H1 (cell line): Measurements from ENCODE around the gene RRP9. TPM values are rescaled to one million over a fixed set of nuclear protein-coding genes. Genes with fewer than 3 reads are reported as not detected.

Experiments used
- CTCF ChIA-PET: fragments of 300-600 bp; sonication (Branson Sonifier 250); formaldehyde crosslinking; loops from one replicate; lab custom pipeline; 2021; ENCODE audit not compliant: partially characterized antibody; lab: Charles Lee
- POLR2A ChIA-PET: fragments of 300-600 bp; sonication (Branson Sonifier 250); formaldehyde crosslinking; loops from one replicate; lab custom pipeline; 2021; ENCODE audit warnings: inconsistent platforms; ENCODE audit not compliant: partially characterized antibody; lab: Charles Lee
- DNase-seq, 2 experiments: peaks; one replicate each; pipeline versions ENCODE4 v3.0.0 to v3.0.0-alpha.2; 2010 to 2022; ENCODE audit warnings: low spot score in 2 of 2, low read depth in 1 of 2, mixed read lengths in 1 of 2
- FAIRE-seq: peaks from 2 replicates; lab custom pipeline; 2011; peaks lifted over from hg19 to GRCh38; lab: Jason Lieb, UNC
- H2AFZ ChIP-seq: 2 replicates; pipeline ENCODE4 v1.8.1; 2012; ENCODE audit warnings: low read length, inconsistent platforms
- H2AK5ac ChIP-seq: 2 replicates; pipeline ENCODE4 v1.6.1; 2013; ENCODE audit warnings: low read depth, low read length
- H2BK120ac ChIP-seq: replicated peaks from 2 replicates; pipeline ENCODE3; 2013; ENCODE audit warnings: low read depth, low read length, inconsistent platforms
- H2BK12ac ChIP-seq: 2 replicates; pipeline ENCODE4 v1.6.1; 2013; ENCODE audit warnings: low read depth, low read length
- H2BK15ac ChIP-seq: 2 replicates; pipeline ENCODE4 v1.6.1; 2013; ENCODE audit warnings: low read length
- H2BK20ac ChIP-seq: 2 replicates; pipeline ENCODE4 v1.6.1; 2013; ENCODE audit warnings: low read length
- H2BK5ac ChIP-seq: 2 replicates; pipeline ENCODE4 v1.6.1; 2013; ENCODE audit warnings: low read depth, low read length
- H3K14ac ChIP-seq: 2 replicates; pipeline ENCODE4 v1.6.1; 2013; ENCODE audit warnings: inconsistent platforms; ENCODE audit not compliant: insufficient read length
- H3K18ac ChIP-seq: 2 replicates; pipeline ENCODE4 v1.6.1; 2013; ENCODE audit warnings: low read length; ENCODE audit errors: extremely low read depth
- H3K23ac ChIP-seq: 2 replicates; pipeline ENCODE4 v1.6.1; 2013; ENCODE audit warnings: inconsistent platforms; ENCODE audit not compliant: insufficient read length
- H3K23me2 ChIP-seq: 2 replicates; pipeline ENCODE4 v1.6.1; 2013; ENCODE audit warnings: low read depth, low read length
- H3K27ac ChIP-seq: 2 replicates; pipeline ENCODE4 v1.6.1; 2011; ENCODE audit warnings: low read depth, low read length, inconsistent platforms
- H3K27me3 ChIP-seq, 4 experiments: replicated peaks in 1 of 4; 1 replicate in 1 of 4; 2 replicates in 3 of 4; pipeline versions ENCODE4 v1.6.1 to v1.8.1; 2011 to 2013; ENCODE audit warnings: low read length in 3 of 4, mild to moderate bottlenecking in 3 of 4, inconsistent platforms in 2 of 4, mixed read lengths in 2 of 4, moderate library complexity in 1 of 4; ENCODE audit not compliant: control insufficient read depth in 3 of 4, insufficient read depth in 3 of 4; ENCODE audit errors: extremely low read depth in 1 of 4
- H3K36me3 ChIP-seq, 4 experiments: 2 replicates each; pipeline versions ENCODE4 v1.6.1 to v1.8.1; 2011 to 2013; ENCODE audit warnings: mild to moderate bottlenecking in 4 of 4, low read length in 3 of 4, moderate library complexity in 2 of 4, control low read depth in 1 of 4, inconsistent platforms in 1 of 4; ENCODE audit not compliant: insufficient read depth in 4 of 4, control insufficient read depth in 2 of 4
- H3K4ac ChIP-seq: replicated peaks from 2 replicates; pipeline ENCODE3; 2013; ENCODE audit warnings: low read length, low read depth, mixed read lengths, inconsistent platforms; ENCODE audit not compliant: insufficient read length
- H3K4me1 ChIP-seq, 4 experiments: replicated peaks in 1 of 4; 1 replicate in 1 of 4; 2 replicates in 3 of 4; pipeline versions ENCODE4 v1.6.1 to v1.8.1; 2011 to 2013; ENCODE audit warnings: low read length in 3 of 4, inconsistent platforms in 2 of 4, mixed read lengths in 1 of 4; ENCODE audit not compliant: insufficient read depth in 4 of 4, control insufficient read depth in 3 of 4
- H3K4me2 ChIP-seq, 2 experiments: 2 replicates each; pipeline versions ENCODE4 v1.6.1 to v1.8.1; 2011 to 2013; ENCODE audit warnings: low read depth in 2 of 2, low read length in 2 of 2, control low read depth in 1 of 2, inconsistent platforms in 1 of 2, mild to moderate bottlenecking in 1 of 2; ENCODE audit not compliant: insufficient read depth in 1 of 2
- H3K4me3 ChIP-seq, 4 experiments: fragments of 200-600, 300-600 bp in 1 of 4; sonication (generic), shearing (Covaris generic), sonication (Bioruptor Twin) in 1 of 4; 2 replicates each; pipeline versions ENCODE4 v1.5.1 to v1.8.1; 2011 to 2016; ENCODE audit warnings: low read length in 4 of 4, low read depth in 3 of 4, control low read depth in 2 of 4, inconsistent platforms in 2 of 4, mild to moderate bottlenecking in 2 of 4, mixed read lengths in 1 of 4, moderate library complexity in 1 of 4; ENCODE audit not compliant: insufficient read depth in 2 of 4; ENCODE audit errors: extremely low read depth in 1 of 4
- H3K56ac ChIP-seq: replicated peaks from 2 replicates; pipeline ENCODE3; 2013; ENCODE audit warnings: low read depth, mild to moderate bottlenecking, mixed read lengths, low read length, inconsistent platforms; ENCODE audit not compliant: insufficient read length
- H3K79me1 ChIP-seq: 2 replicates; pipeline ENCODE4 v1.6.1; 2013; ENCODE audit warnings: low read depth, low read length, control low read depth
- H3K79me2 ChIP-seq, 2 experiments: 2 replicates each; pipeline versions ENCODE4 v1.6.1 to v1.8.1; 2012 to 2013; ENCODE audit warnings: low read length in 2 of 2, mild to moderate bottlenecking in 2 of 2, inconsistent platforms in 1 of 2; ENCODE audit not compliant: insufficient read depth in 2 of 2, control insufficient read depth in 1 of 2
- H3K9ac ChIP-seq, 4 experiments: replicated peaks in 1 of 4; 1 replicate in 1 of 4; 2 replicates in 3 of 4; pipeline versions ENCODE4 v1.6.1 to v1.8.1; 2011 to 2013; ENCODE audit warnings: low read depth in 3 of 4, low read length in 3 of 4, control low read depth in 2 of 4, mild to moderate bottlenecking in 2 of 4, moderate library complexity in 2 of 4, inconsistent platforms in 1 of 4; ENCODE audit errors: extremely low read depth in 1 of 4
- H3K9me3 ChIP-seq, 2 experiments: 2 replicates each; pipeline versions ENCODE4 v1.6.1 to v1.8.1; 2012 to 2013; ENCODE audit warnings: mild to moderate bottlenecking in 2 of 2, moderate library complexity in 2 of 2, control low read depth in 1 of 2, inconsistent platforms in 1 of 2, low read depth in 1 of 2, low read length in 1 of 2, mixed read lengths in 1 of 2; ENCODE audit not compliant: insufficient read depth in 2 of 2
- H4K20me1 ChIP-seq, 2 experiments: replicated peaks in 1 of 2; 2 replicates each; pipeline versions ENCODE3 to v1.8.1; 2011 to 2013; ENCODE audit warnings: inconsistent platforms in 2 of 2, low read length in 2 of 2, mild to moderate bottlenecking in 1 of 2; ENCODE audit not compliant: insufficient read depth in 2 of 2, control insufficient read depth in 1 of 2
- H4K5ac ChIP-seq: 2 replicates; pipeline ENCODE4 v1.6.1; 2013; ENCODE audit warnings: low read length, low read depth, mixed read lengths, inconsistent platforms; ENCODE audit not compliant: insufficient read length
- H4K8ac ChIP-seq: 2 replicates; pipeline ENCODE4 v1.8.0; 2013; ENCODE audit warnings: mild to moderate bottlenecking, moderate library complexity, low read length, inconsistent platforms; ENCODE audit not compliant: insufficient read depth; ENCODE audit errors: extremely low read depth
- H4K91ac ChIP-seq: replicated peaks from 2 replicates; pipeline ENCODE3; 2013; ENCODE audit warnings: low read length, mixed read lengths, inconsistent platforms; ENCODE audit not compliant: insufficient read length
- ASH2L ChIP-seq: fragments of 200-600, 300-600 bp; sonication (generic); IDR thresholded peaks from one replicate; pipeline ENCODE4 v1.7.1; 2017; ENCODE audit warnings: low read length
- CBX8 ChIP-seq: fragments of 300-800, 300-1000 bp; sonication (generic); IDR thresholded peaks from 2 replicates; pipeline ENCODE4 v1.7.1; 2016; ENCODE audit warnings: low read depth, low read length, borderline replicate concordance
- CTBP2 ChIP-seq: IDR thresholded peaks from 2 replicates; pipeline ENCODE4 v1.7.0; 2011; ENCODE audit warnings: borderline replicate concordance, mild to moderate bottlenecking, moderate library complexity, mixed read lengths, low read length; ENCODE audit not compliant: insufficient read depth, insufficient read length
- JUN ChIP-seq: IDR thresholded peaks from 2 replicates; pipeline ENCODE4 v1.6.1; 2011; ENCODE audit warnings: low read depth, mild to moderate bottlenecking, improper control_type of control experiment, low read length
- JUND ChIP-seq: IDR thresholded peaks from 2 replicates; pipeline ENCODE4 v1.6.1; 2011; ENCODE audit warnings: mild to moderate bottlenecking, improper control_type of control experiment, low read length
- NANOG ChIP-seq: IDR thresholded peaks from 2 replicates; pipeline ENCODE4 v1.6.1; 2011; ENCODE audit warnings: low read length, low read depth, mild to moderate bottlenecking, inconsistent platforms; ENCODE audit not compliant: insufficient read depth, poor library complexity, severe bottlenecking
- PHF8 ChIP-seq: fragments of 200-600 bp; sonication (generic); conservative IDR thresholded peaks from 2 replicates; pipeline ENCODE4 v1.7.1; 2012; ENCODE audit warnings: low read depth, mild to moderate bottlenecking, inconsistent platforms, low read length, moderate library complexity
- TAF7 ChIP-seq: optimal IDR thresholded peaks from 2 replicates; pipeline ENCODE3; 2011; ENCODE audit warnings: low read depth, mild to moderate bottlenecking, inconsistent platforms, low read length, moderate library complexity, borderline replicate concordance
- TEAD4 ChIP-seq: IDR thresholded peaks from 2 replicates; pipeline ENCODE4 v1.6.1; 2012; ENCODE audit warnings: low read depth, low read length, inconsistent platforms, mixed read lengths
- YY1 ChIP-seq: IDR thresholded peaks from 2 replicates; pipeline ENCODE4 v1.6.1; 2011; ENCODE audit warnings: low read depth, mild to moderate bottlenecking, low read length
- WGBS, 2 experiments: shearing (Covaris generic) in 1 of 2; methylation state at CpG; one replicate each; pipeline versions ENCODE4 v1.1.6 to v1.1.7; 2013 to 2015; ENCODE audit warnings: low lambda C conversion rate in 2 of 2, mixed read lengths in 2 of 2, inconsistent platforms in 1 of 2, low coverage in 1 of 2, missing lambda C conversion rate in 1 of 2; ENCODE audit not compliant: insufficient replicate concordance in 2 of 2, insufficient coverage in 1 of 2, insufficient read length in 1 of 2; ENCODE audit errors: extremely low coverage in 1 of 2, missing lambda C conversion rate in 1 of 2; 5-methylcytosine and 5-hydroxymethylcytosine counted together
- polyA plus RNA-seq, 7 experiments: library from polyadenylated mRNA; depleted of rRNA in 3 of 7; stranded (reverse) in 5 of 7; unstranded in 2 of 7; fragments of >200 nt in 5 of 7; fragments of 200-250 nt in 2 of 7; gene quantifications; 1 replicate in 5 of 7; 2 replicates in 1 of 7; 4 replicates in 1 of 7; pipeline versions ENCODE4 v1.2.1 to v1.2.3, GENCODE V29; 2011 to 2013; ENCODE audit warnings: missing spikeins in 2 of 7, mixed read lengths in 2 of 7
- total RNA-seq: library from RNA; stranded (reverse); fragmentation: NEBNext Ultra II Directional; extraction: Animal tissue kit (Norgen Biotek cat#: 25700); gene quantifications from 2 replicates; pipeline ENCODE4 v1.2.1, GENCODE V29; 2021

Gene RRP9
- total and polyA plus RNA-seq, 2 of the 8 experiments (the other 6 are each of a cell fraction or from before 2014, with no cell fraction given): 55.6 to 68.9 TPM

DNA sequence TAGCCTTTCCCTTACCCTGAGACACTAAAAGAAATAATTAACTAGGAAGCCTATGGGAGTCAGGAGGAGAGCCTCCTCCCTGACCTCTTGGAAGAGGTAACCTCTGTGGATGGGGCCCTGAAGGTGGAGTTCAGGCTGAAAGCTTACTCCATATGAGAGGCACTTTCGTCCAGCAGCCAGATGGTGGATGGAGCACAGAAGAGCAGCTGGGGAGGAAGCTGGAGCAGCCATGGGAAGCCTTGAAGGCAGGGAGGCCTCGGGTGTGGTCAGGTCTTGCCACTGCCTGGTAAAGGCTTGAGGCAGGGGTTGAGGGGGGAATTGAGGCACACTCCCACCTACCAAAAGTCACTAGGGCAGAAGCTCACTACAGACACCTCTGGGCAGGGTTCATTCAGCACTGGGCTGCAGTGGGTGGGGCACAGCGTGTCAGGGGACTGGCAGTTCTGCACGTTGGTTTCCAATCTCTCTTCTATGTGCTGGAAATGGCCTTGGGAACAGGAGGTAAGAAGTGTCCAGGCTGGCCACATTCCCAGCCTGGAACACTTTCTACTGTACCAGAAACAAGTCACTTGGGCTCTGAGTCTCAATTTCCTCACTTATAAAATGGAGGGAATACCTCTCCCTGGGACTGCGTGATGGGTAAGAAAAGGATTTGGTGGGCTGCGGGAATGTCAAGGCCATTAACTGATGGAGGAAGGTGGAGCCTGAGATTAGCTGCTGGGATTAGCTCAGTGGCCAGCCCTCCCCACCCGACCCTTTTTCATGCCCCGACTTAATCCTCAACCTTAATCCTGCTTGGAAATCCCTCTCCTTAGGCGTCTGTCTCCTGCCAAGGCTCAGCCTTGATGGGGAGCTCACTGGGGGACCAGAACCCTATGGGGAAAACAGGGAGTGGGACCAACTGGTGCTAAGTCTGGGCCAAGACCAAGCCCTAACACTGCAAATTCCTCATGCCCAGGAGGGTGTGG lies 20.2 kb upstream of the RRP9 start:
- no peaks in the 10 kb centered on the region for H3K36me3 ChIP-seq
- POLR2A ChIA-PET: interaction anchor here (0.6 to 29.3 kb wide), 8 partner anchors 7 to 86 kb away, joined by 3 to 923 read pairs (median 8); partner anchors contain the start of genes ABHD14A, ABHD14B, ACY1 and GPR62
- WGBS, 2 experiments: 81% methylated on average over 9 of the region's 9 CpGs; no CpG with 5 or more reads in 1 of the 2 experiments
- TF ChIP-seq NANOG (no peak), JUND (no peak), PHF8 (no peak), CTBP2 (no peak), YY1 (no peak), CBX8 (no peak), JUN (no peak), TEAD4 (no peak), TAF7 (no peak), ASH2L (no peak)

More for the DNA sequence above, 20.2 kb upstream of the RRP9 start:
- CTCF ChIA-PET: interaction anchor here (0.7 to 10.5 kb wide), 10 partner anchors 7 to 377 kb away, joined by 3 to 66 read pairs (median 4); partner anchors contain the start of genes ABHD14A, ABHD14B, ACY1 and GPR62
- FAIRE-seq (no peak), DNase-seq (no peak)
- peaks cover 2% of the 10 kb centered on the region; the same call in 1 of the 2 replicates for H3K23me2 ChIP-seq
- H4K8ac ChIP-seq: no peak overlapping the region
- H3K4me2 ChIP-seq: no peak overlapping the region
- H3K9me3 ChIP-seq: no peaks in the 10 kb centered on the region
- no peak overlapping the region for H3K27ac ChIP-seq
- H3K4ac ChIP-seq: no peak overlapping the region
- H3K18ac ChIP-seq: no peak overlapping the region
- H3K4me1 ChIP-seq: peaks cover 4 to 27% (median 19%) of the 10 kb centered on the region in 4 experiments
- no peak overlapping the region for H4K5ac ChIP-seq
- H3K4me3 ChIP-seq: no peak overlapping the region
- H2AK5ac ChIP-seq: 0 out of 2 replicates have a peak overlapping the region, but pooled peaks have one; percentile 4
- H3K23ac ChIP-seq: no peak overlapping the region
- H3K79me2 ChIP-seq: no peaks in the 10 kb centered on the region
- H2BK12ac ChIP-seq: no peak overlapping the region
- H2AFZ ChIP-seq: no peak overlapping the region
- H2BK15ac ChIP-seq: no peak overlapping the region; the same call in 1 of the 2 replicates
- no peak overlapping the region for H2BK120ac ChIP-seq
- no peak overlapping the region for H3K9ac ChIP-seq
- H3K79me1 ChIP-seq: no peaks in the 10 kb centered on the region
- H4K20me1 ChIP-seq: peaks cover 0 to 10% of the 10 kb centered on the region in 2 experiments
- H4K91ac ChIP-seq: no peak overlapping the region
- no peak overlapping the region for H2BK20ac ChIP-seq
- peaks cover 0 to 16% (median 5%) of the 10 kb centered on the region in 4 experiments; a peak in 6 of 7 replicates for H3K27me3 ChIP-seq
- no peak overlapping the region for H3K14ac ChIP-seq
- no peak overlapping the region for H3K56ac ChIP-seq
- no peak overlapping the region for H2BK5ac ChIP-seq
